A673 (cell line): ENCODE results near the gene EID3. TPM values are rescaled to one million over a fixed set of nuclear protein-coding genes. Genes with fewer than 3 reads are reported as not detected.
A peak's percentile ranks its signal among the peaks of the same experiment; 100 is the strongest.

ENCODE experiments used
- BruUV-seq: library from RNA; stranded (reverse); fragments of 400-500 nt; replicated peaks from 2 replicates; lab custom pipeline; 2021; lab: Mats Ljungman, UMichigan
- CTCF ChIA-PET: fragments of 300-600 bp; sonication (Branson Sonifier 250); formaldehyde crosslinking; loops from one replicate; lab custom pipeline; 2022; ENCODE audit warnings: antibody characterized with exemption; lab: Charles Lee
- POLR2A ChIA-PET: fragments of 300-600 bp; sonication (Branson Sonifier 250); formaldehyde crosslinking; loops from one replicate; lab custom pipeline; 2022; ENCODE audit warnings: antibody characterized with exemption; ENCODE audit not compliant: low non-redundant PET; lab: Charles Lee
- DNase-seq: peaks from one replicate; pipeline ENCODE4 v3.0.0-alpha.2; 2015; ENCODE audit warnings: low spot score
- H3K27ac ChIP-seq: fragments of 200-600 bp; sonication (generic); 2 replicates; pipeline ENCODE4 v1.5.1; 2016; ENCODE audit warnings: mixed run types, low read depth, mild to moderate bottlenecking, mixed read lengths, antibody characterized with exemption, low read length; ENCODE audit not compliant: poor library complexity, severe bottlenecking
- H3K27me3 ChIP-seq: fragments of 200-600 bp; sonication (generic); replicated peaks from 2 replicates; pipeline ENCODE4 v1.6.1; 2017; ENCODE audit warnings: mixed run types, low read depth, mild to moderate bottlenecking, mixed read lengths, antibody characterized with exemption, low read length; ENCODE audit not compliant: insufficient read depth, poor library complexity
- H3K36me3 ChIP-seq: fragments of 200-600 bp; sonication (generic); 2 replicates; pipeline ENCODE4 v1.6.1; 2016; ENCODE audit warnings: mixed run types, mild to moderate bottlenecking, mixed read lengths, antibody characterized with exemption, low read length; ENCODE audit not compliant: insufficient read depth, poor library complexity, severe bottlenecking
- H3K4me1 ChIP-seq: fragments of 200-600 bp; sonication (generic); 2 replicates; pipeline ENCODE4 v1.6.1; 2017; ENCODE audit warnings: mixed run types, mild to moderate bottlenecking, mixed read lengths, antibody characterized with exemption, low read length; ENCODE audit not compliant: insufficient read depth, poor library complexity, severe bottlenecking
- H3K4me3 ChIP-seq: fragments of 200-600 bp; sonication (generic); 2 replicates; pipeline ENCODE4 v1.5.1; 2016; ENCODE audit warnings: low read depth, mixed run types, mild to moderate bottlenecking, mixed read lengths, low read length; ENCODE audit not compliant: poor library complexity, severe bottlenecking
- H3K9me3 ChIP-seq: fragments of 200-600 bp; sonication (generic); 2 replicates; pipeline ENCODE4 v1.6.1; 2016; ENCODE audit warnings: mixed run types, low read depth, mild to moderate bottlenecking, mixed read lengths, antibody characterized with exemption, low read length; ENCODE audit not compliant: poor library complexity, severe bottlenecking
- EZH2 ChIP-seq: fragments of 200-600 bp; sonication (generic); IDR thresholded peaks from 2 replicates; pipeline ENCODE4 v1.6.1; 2017; ENCODE audit warnings: borderline replicate concordance, low read depth, mild to moderate bottlenecking, mixed read lengths, antibody characterized with exemption, low read length; ENCODE audit not compliant: poor library complexity, severe bottlenecking
- intact Hi-C: fragments of 100-400 bp; cut with micrococcal nuclease; formaldehyde crosslinking; loops from one replicate; pipeline ENCODE4 v1.10.0; 2022; ENCODE audit not compliant: unreplicated experiment
- total RNA-seq: library from RNA; stranded (reverse); gene quantifications from 2 replicates; pipeline ENCODE4 v1.2.3, GENCODE V29; 2021
- TF ChIP-seq, protein P1 (sequence below): fragments of 300-800, 200-600 bp; sonication (generic); conservative IDR thresholded peaks from 2 replicates; pipeline ENCODE4 v1.5.1; 2017; ENCODE audit warnings: low read depth, mild to moderate bottlenecking, antibody characterized with exemption, low read length, moderate library complexity, mixed read lengths

EID3 gene
- total RNA-seq, 1 experiment from 2014 or later, result 5.4 TPM

GRCh38 chr12:104312654-104313053 lies 9.1 kb downstream of the EID3 start:
- DNase-seq, result no peak
- no peak for TF ChIP-seq EZH2
- TF ChIP-seq, protein P1, sequence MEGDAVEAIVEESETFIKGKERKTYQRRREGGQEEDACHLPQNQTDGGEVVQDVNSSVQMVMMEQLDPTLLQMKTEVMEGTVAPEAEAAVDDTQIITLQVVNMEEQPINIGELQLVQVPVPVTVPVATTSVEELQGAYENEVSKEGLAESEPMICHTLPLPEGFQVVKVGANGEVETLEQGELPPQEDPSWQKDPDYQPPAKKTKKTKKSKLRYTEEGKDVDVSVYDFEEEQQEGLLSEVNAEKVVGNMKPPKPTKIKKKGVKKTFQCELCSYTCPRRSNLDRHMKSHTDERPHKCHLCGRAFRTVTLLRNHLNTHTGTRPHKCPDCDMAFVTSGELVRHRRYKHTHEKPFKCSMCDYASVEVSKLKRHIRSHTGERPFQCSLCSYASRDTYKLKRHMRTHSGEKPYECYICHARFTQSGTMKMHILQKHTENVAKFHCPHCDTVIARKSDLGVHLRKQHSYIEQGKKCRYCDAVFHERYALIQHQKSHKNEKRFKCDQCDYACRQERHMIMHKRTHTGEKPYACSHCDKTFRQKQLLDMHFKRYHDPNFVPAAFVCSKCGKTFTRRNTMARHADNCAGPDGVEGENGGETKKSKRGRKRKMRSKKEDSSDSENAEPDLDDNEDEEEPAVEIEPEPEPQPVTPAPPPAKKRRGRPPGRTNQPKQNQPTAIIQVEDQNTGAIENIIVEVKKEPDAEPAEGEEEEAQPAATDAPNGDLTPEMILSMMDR, result no peak
- Histone ChIP-seq H3K4me3 (no peak overlapping the region), H3K9me3 (no peaks in the 10 kb centered on the region), H3K4me1 (peaks cover 10% of the 10 kb centered on the region), H3K27ac (no peak overlapping the region), H3K27me3 (no peaks in the 10 kb centered on the region), H3K36me3 (peaks cover 67% of the 10 kb centered on the region)
- BruUV-seq, result no TSS peak
- POLR2A ChIA-PET, result no interaction called here
- intact Hi-C loops, result loop anchor here (10.0 kb wide), 1 partner anchor 368 kb away; no protein-coding TSS in a partner anchor
- CTCF ChIA-PET, result no interaction called here

DNA sequence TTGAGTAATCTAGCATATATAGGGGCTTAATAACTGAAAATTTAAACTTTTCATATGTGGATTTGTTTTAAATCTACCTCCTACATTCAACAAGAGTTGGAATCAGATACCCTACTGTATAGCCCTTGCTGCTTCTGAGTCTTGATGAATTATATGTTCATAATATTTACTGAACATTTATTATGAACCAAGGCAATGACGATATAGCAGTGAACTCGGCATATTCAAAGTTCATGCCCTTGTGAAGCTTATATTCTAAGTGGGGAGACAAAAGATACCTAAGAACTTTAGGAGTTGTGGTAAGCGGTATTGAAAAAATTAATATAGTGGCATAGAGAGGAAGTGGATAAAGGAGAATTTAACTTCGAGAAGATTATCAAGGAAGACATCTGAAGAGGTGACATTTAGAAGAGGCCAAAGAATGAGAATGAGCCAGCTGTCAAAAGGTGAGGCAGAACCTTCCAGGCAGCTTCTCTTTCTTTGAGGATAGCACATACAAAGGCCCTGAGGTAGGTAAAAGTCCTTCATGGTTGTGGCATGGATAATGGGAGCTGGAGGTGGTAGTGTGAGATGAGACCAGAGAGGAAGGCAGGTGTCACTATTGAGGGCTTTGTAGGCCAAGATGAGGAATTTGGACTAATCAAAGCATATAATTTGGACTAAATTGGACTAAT lies 10.2 kb downstream of the EID3 start:
- Histone ChIP-seq H3K4me3 (no peak overlapping the region), H3K27ac (no peak overlapping the region), H3K9me3 (no peaks in the 10 kb centered on the region), H3K4me1 (peaks cover 8% of the 10 kb centered on the region), H3K36me3 (peaks cover 78% of the 10 kb centered on the region), H3K27me3 (no peaks in the 10 kb centered on the region)
- CTCF ChIA-PET, result no interaction called here
- intact Hi-C loops, result loop anchor here (10.0 kb wide), 1 partner anchor 369 kb away; no protein-coding TSS in a partner anchor
- DNase-seq, result no peak
- TSS peak; percentile 5 for BruUV-seq
- POLR2A ChIA-PET, result no interaction called here
- TF ChIP-seq, protein P1, result no peak
- no peak for TF ChIP-seq EZH2

DNA sequence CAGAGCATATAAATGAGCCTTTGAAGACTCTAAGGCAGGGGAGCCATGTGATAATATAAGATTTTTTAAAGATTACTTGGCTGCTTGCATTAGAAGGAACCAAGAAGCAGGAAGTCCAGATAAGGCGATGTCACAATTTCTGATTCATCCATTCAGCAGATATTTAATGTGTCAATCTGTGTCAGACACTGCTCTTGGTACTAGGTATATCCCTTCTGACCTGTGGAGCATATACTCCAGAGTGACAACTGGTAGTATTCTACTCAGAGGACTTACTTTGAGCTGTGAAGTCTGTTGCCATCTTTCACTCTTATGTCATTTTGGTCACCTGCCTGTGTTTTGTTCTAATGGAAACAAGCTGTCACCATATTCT lies 10.7 kb downstream of the EID3 start:
- CTCF ChIA-PET, result no interaction called here
- Histone ChIP-seq H3K36me3 (peaks cover 83% of the 10 kb centered on the region), H3K4me3 (no peak overlapping the region), H3K4me1 (peaks cover 8% of the 10 kb centered on the region), H3K27ac (no peak overlapping the region), H3K27me3 (no peaks in the 10 kb centered on the region), H3K9me3 (no peaks in the 10 kb centered on the region)
- no TSS peak for BruUV-seq
- TF ChIP-seq, protein P1, result no peak
- TF ChIP-seq EZH2, result no peak
- POLR2A ChIA-PET, result no interaction called here
- no peak for DNase-seq
- intact Hi-C loops, result loop anchor here (10.0 kb wide), 1 partner anchor 369 kb away; no protein-coding TSS in a partner anchor
